A549 (cell line): ENCODE measurements around the gene PLK5. TPM values are rescaled to one million over a fixed set of nuclear protein-coding genes. Genes with fewer than 3 reads are reported as not detected.
A peak's percentile ranks its signal among the peaks of the same experiment; 100 is the strongest.

Experiments
- ATAC-seq, 2 experiments: fragments of 200-7000 bp in 1 of 2; fragments of >200 bp in 1 of 2; cut with Nextera tagmentation in 1 of 2; cut with Tn5 transposase in 1 of 2; 3 replicates each; pipeline versions ENCODE4 v1.8.0 to v1.9.1; 2018 to 2020; ENCODE audit warnings: mild to moderate bottlenecking in 1 of 2, moderate library complexity in 1 of 2
- CTCF ChIA-PET: fragments of 300-600 bp; sonication (Branson Sonifier 250); formaldehyde crosslinking; extraction: SDS; loops from one replicate; lab custom pipeline; 2021; ENCODE audit warnings: antibody characterized with exemption, inconsistent platforms; lab: Yijun Ruan, JAX
- POLR2A ChIA-PET: fragments of 350-600 bp; formaldehyde crosslinking; extraction: SDS; loops from one replicate; lab custom pipeline; 2021; ENCODE audit warnings: antibody characterized with exemption, inconsistent platforms; lab: Yijun Ruan, JAX
- DNase-seq, 2 experiments: peaks; one replicate each; pipeline versions ENCODE4 v3.0.0 to v3.0.0-alpha.2; 2011 to 2016; ENCODE audit warnings: low read depth in 1 of 2, low spot score in 1 of 2
- FAIRE-seq: peaks from 2 replicates; lab custom pipeline; 2011; peaks lifted over from hg19 to GRCh38; lab: Jason Lieb, UNC
- H3K27ac ChIP-seq, 2 experiments: fragments of >200 bp; sonication (Bioruptor Twin); formaldehyde crosslinking; 3 replicates each; pipeline ENCODE4 v1.5.1; 2016 to 2017
- H3K4me1 ChIP-seq: fragments of >200 bp; sonication (Bioruptor Twin); formaldehyde crosslinking; 3 replicates; pipeline ENCODE4 v1.6.1; 2016
- H3K4me2 ChIP-seq: fragments of >200 bp; sonication (Bioruptor Twin); formaldehyde crosslinking; 3 replicates; pipeline ENCODE4 v1.6.1; 2016
- H3K4me3 ChIP-seq: fragments of >200 bp; sonication (Bioruptor Twin); formaldehyde crosslinking; 3 replicates; pipeline ENCODE4 v1.5.1; 2016
- H3K9me3 ChIP-seq: fragments of >200 bp; sonication (Bioruptor Twin); formaldehyde crosslinking; 3 replicates; pipeline ENCODE4 v1.6.1; 2016
- CBX8 ChIP-seq: fragments of 200-600 bp; sonication (generic); IDR thresholded peaks from 2 replicates; pipeline ENCODE4 v1.6.1; 2016
- CTCF ChIP-seq: fragments of >200 bp; sonication (Bioruptor Twin); formaldehyde crosslinking; IDR thresholded peaks from 3 replicates; pipeline ENCODE4 v1.5.1; 2016
- E2F6 ChIP-seq: IDR thresholded peaks from 2 replicates; pipeline ENCODE4 v1.6.1; 2012; ENCODE audit warnings: low read depth, borderline replicate concordance
- ESRRA ChIP-seq: fragments of 150-350 bp; IDR thresholded peaks from 2 replicates; pipeline ENCODE4 v1.6.1; 2014; ENCODE audit warnings: mild to moderate bottlenecking, low read length, borderline replicate concordance
- FOSB ChIP-seq: fragments of 250-450 bp; sonication (Bioruptor Pico); IDR thresholded peaks from 2 replicates; pipeline ENCODE4 v1.5.0; 2020; ENCODE audit warnings: mild to moderate bottlenecking, moderate library complexity
- FOSL2 ChIP-seq, 2 experiments: fragments of 450-650 bp in 1 of 2; fragments of >200 bp in 1 of 2; sonication (Bioruptor Twin) in 1 of 2; formaldehyde crosslinking; IDR thresholded peaks; 2 replicates each; pipeline versions ENCODE4 v1.5.0 to v1.6.1; 2016 to 2020; ENCODE audit warnings: mild to moderate bottlenecking in 1 of 2, moderate library complexity in 1 of 2
- HDAC2 ChIP-seq: fragments of 200-600 bp; sonication (generic); IDR thresholded peaks from 2 replicates; pipeline ENCODE4 v1.6.1; 2016
- HES2 ChIP-seq: fragments of >200 bp; sonication (Bioruptor Twin); formaldehyde crosslinking; IDR thresholded peaks from 2 replicates; pipeline ENCODE4 v1.6.1; 2016
- JUN ChIP-seq, 2 experiments: fragments of >200 bp; sonication (Bioruptor Twin); formaldehyde crosslinking; IDR thresholded peaks; 2 replicates in 1 of 2; 3 replicates in 1 of 2; pipeline ENCODE4 v1.6.1; 2016 to 2017
- KDM5A ChIP-seq: fragments of 200-600 bp; sonication (generic); IDR thresholded peaks from 2 replicates; pipeline ENCODE4 v1.6.1; 2016; ENCODE audit warnings: antibody characterized with exemption, mild to moderate bottlenecking
- MAZ ChIP-seq: fragments of 150-350 bp; IDR thresholded peaks from 2 replicates; pipeline ENCODE4 v1.6.1; 2014; ENCODE audit warnings: antibody characterized with exemption, low read depth, low read length, borderline replicate concordance
- MYC ChIP-seq: IDR thresholded peaks from 2 replicates; pipeline ENCODE4 v1.6.1; 2012; ENCODE audit warnings: mild to moderate bottlenecking, inconsistent platforms, low read length, improper control_type of control experiment, borderline replicate concordance
- NPAS2 ChIP-seq: fragments of 250-450 bp; sonication (Bioruptor Pico); IDR thresholded peaks from 2 replicates; pipeline ENCODE4 v1.8.0; 2022; ENCODE audit warnings: mild to moderate bottlenecking, moderate library complexity, borderline replicate concordance
- RNF2 ChIP-seq: fragments of 200-600 bp; sonication (generic); IDR thresholded peaks from 2 replicates; pipeline ENCODE4 v1.6.1; 2016; ENCODE audit warnings: low read depth, mild to moderate bottlenecking, antibody characterized with exemption, moderate library complexity, borderline replicate concordance
- SMC3 ChIP-seq: fragments of >200 bp; sonication (Bioruptor Twin); formaldehyde crosslinking; IDR thresholded peaks from 3 replicates; pipeline ENCODE4 v1.6.1; 2018; ENCODE audit warnings: inconsistent platforms
- TP53 ChIP-seq: fragments of 250-450 bp; sonication (Bioruptor Pico); IDR thresholded peaks from 2 replicates; pipeline ENCODE4 v1.5.0; 2021; ENCODE audit warnings: mild to moderate bottlenecking, moderate library complexity
- ZNF302 ChIP-seq: fragments of 250-450 bp; sonication (Bioruptor Pico); IDR thresholded peaks from 2 replicates; pipeline ENCODE4 v1.9.0; 2021; ENCODE audit warnings: inconsistent platforms, mild to moderate bottlenecking, moderate library complexity
- ZSCAN20 ChIP-seq: fragments of 250-450 bp; sonication (Bioruptor Pico); IDR thresholded peaks from 2 replicates; pipeline ENCODE4 v1.8.0; 2022; ENCODE audit warnings: mild to moderate bottlenecking, moderate library complexity
- WGBS: methylation state at CpG from one replicate; pipeline ENCODE4 v1.1.6; 2017; ENCODE audit errors: missing lambda C conversion rate; 5-methylcytosine and 5-hydroxymethylcytosine counted together
- polyA plus RNA-seq, 4 experiments: library from polyadenylated mRNA; depleted of rRNA in 3 of 4; stranded (reverse); fragments of >200 nt; fragmentation: RNase III in 1 of 4; extraction: RNeasy Plus Mini Kit Qiagen cat#74134 plus additional on column Dnase treatment in 1 of 4; gene quantifications; 2 replicates in 3 of 4; 3 replicates in 1 of 4; pipeline ENCODE4 v1.2.3, GENCODE V29; 2011 to 2017
- TF ChIP-seq, protein P1 (sequence below): fragments of 450-650 bp; IDR thresholded peaks from 2 replicates; pipeline ENCODE4 v1.6.1; 2014; ENCODE audit warnings: antibody characterized with exemption
- TF ChIP-seq, protein P2 (sequence below): IDR thresholded peaks from 2 replicates; pipeline ENCODE4 v1.6.1; 2012
- TF ChIP-seq, protein P3 (sequence below): fragments of 250-450 bp; sonication (Bioruptor Pico); IDR thresholded peaks from 2 replicates; pipeline ENCODE4 v1.5.0; 2021; ENCODE audit warnings: mild to moderate bottlenecking, moderate library complexity, borderline replicate concordance

The PLK5 gene
- polyA plus RNA-seq, 2 of the 4 experiments (the other 2 are of a cell fraction): not detected

- H3K27ac ChIP-seq: peak overlapping the region; percentile 74 to 84
- no peaks in the 10 kb centered on the region for H3K9me3 ChIP-seq
- ChIA-PET POLR2A (no interaction called here), CTCF (interaction anchor here (0.6 to 2.5 kb wide), 9 partner anchors 8 to 321 kb away, joined by 3 to 9 read pairs (median 4); partner anchors contain the start of genes PCSK4 and REEP6)
- H3K4me1 ChIP-seq: peaks cover 16% of the 10 kb centered on the region; the same call in 2 of the 3 replicates
- peak; percentile 25 to 50 for DNase-seq
- WGBS: 36% methylated on average over 19 of the region's 49 CpGs
- TF ChIP-seq MYC (peak; percentile 62; the same call in 1 of the 2 replicates), E2F6 (peak; percentile 68), TP53 (CRISPR knock-in tag) (no peak), ZNF302 (CRISPR knock-in tag) (no peak), CTCF (peak; percentile 72), NPAS2 (CRISPR knock-in tag) (no peak)
- TF ChIP-seq, protein P1, sequence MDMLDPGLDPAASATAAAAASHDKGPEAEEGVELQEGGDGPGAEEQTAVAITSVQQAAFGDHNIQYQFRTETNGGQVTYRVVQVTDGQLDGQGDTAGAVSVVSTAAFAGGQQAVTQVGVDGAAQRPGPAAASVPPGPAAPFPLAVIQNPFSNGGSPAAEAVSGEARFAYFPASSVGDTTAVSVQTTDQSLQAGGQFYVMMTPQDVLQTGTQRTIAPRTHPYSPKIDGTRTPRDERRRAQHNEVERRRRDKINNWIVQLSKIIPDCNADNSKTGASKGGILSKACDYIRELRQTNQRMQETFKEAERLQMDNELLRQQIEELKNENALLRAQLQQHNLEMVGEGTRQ: 0 out of 2 replicates have a peak, but pooled peaks have one; percentile 12
- TF ChIP-seq, protein P2, sequence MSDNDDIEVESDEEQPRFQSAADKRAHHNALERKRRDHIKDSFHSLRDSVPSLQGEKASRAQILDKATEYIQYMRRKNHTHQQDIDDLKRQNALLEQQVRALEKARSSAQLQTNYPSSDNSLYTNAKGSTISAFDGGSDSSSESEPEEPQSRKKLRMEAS: peak; percentile 80
- no peak for FAIRE-seq
- peak overlapping the region; percentile 33 for H3K4me3 ChIP-seq
- peak; percentile 46 to 64; a peak in 5 of 6 replicates for ATAC-seq
- peak overlapping the region; percentile 89 for H3K4me2 ChIP-seq
Observed at GRCh38 chr19:1503089-1503924, 20.6 kb upstream of the PLK5 start.

DNA sequence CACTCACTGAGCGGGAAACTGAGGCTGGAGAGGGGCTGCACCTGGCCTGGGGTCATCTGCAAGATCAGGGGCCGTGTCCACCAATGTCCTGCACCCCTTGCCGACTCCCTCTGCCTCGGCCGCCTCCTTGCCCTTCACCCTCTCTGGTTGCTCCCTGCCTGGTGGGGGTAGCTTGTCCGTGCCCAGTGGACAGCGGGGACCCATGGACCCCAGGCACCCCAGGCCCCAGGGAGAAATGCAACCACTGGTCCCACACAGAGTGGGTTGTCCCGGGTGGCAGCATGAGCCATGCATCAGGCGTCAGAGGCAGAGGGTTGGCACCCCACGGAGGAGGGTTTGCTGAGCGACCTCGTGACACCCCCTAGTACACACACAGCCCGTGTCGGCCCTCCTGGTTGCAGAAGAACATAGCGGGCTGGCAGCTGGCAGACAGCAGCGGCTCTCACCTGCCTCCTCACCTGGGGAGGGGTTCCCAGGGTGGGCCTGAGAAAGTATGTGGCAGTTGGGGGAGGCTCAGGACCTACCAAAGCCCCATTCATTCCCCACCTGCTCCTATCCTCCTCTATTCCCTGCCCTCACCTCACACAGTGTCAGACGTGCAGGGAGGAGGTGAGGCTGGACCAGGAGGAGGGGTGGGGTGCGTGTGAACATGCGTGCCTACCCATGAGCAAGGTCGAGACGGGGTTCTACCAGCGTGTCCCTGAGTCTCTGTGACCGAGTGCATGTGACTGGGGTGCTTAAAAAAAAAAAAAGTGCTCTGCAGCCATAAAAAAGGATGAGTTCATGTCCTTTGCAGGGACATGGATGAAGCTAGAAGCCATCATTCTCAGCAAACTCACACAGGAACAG is 19.7 kb upstream of the PLK5 start:
- no peak for DNase-seq
- TF ChIP-seq JUN (IDR thresholded peaks at IDR 0.05) (no peak), MAZ (no peak), HES2 (no peak), E2F6 (no peak), HDAC2 (no peak), ZSCAN20 (no peak), FOSL2 (IDR thresholded peaks at IDR 0.05) (no peak), FOSL2 (CRISPR knock-in tag; IDR thresholded peaks at IDR 0.05) (no peak), ZNF302 (CRISPR knock-in tag) (no peak), TP53 (CRISPR knock-in tag) (no peak), RNF2 (no peak), ESRRA (no peak), SMC3 (no peak), FOSB (no peak), KDM5A (no peak), CBX8 (no peak)
- TF ChIP-seq, protein P1: no peak
- TF ChIP-seq, protein P3, sequence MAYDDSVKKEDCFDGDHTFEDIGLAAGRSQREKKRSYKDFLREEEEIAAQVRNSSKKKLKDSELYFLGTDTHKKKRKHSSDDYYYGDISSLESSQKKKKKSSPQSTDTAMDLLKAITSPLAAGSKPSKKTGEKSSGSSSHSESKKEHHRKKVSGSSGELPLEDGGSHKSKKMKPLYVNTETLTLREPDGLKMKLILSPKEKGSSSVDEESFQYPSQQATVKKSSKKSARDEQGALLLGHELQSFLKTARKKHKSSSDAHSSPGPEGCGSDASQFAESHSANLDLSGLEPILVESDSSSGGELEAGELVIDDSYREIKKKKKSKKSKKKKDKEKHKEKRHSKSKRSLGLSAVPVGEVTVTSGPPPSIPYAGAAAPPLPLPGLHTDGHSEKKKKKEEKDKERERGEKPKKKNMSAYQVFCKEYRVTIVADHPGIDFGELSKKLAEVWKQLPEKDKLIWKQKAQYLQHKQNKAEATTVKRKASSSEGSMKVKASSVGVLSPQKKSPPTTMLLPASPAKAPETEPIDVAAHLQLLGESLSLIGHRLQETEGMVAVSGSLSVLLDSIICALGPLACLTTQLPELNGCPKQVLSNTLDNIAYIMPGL (CRISPR knock-in tag): no peak
- no peaks in the 10 kb centered on the region for H3K9me3 ChIP-seq
- no peak for ATAC-seq
- H3K4me2 ChIP-seq: peak overlapping the region; percentile 89; the same call in 2 of the 3 replicates
- POLR2A ChIA-PET: no interaction called here
- FAIRE-seq: no peak
- H3K4me1 ChIP-seq: peaks cover 16% of the 10 kb centered on the region; the same call in 2 of the 3 replicates
- CTCF ChIA-PET: interaction anchor here (0.6 to 2.1 kb wide), 6 partner anchors 10 to 321 kb away, joined by 3 to 7 read pairs (median 4); no protein-coding TSS in a partner anchor
- 69% methylated on average over 17 of the region's 23 CpGs for WGBS
- no peak overlapping the region for H3K4me3 ChIP-seq
- peak overlapping the region in 1 of 2 experiments; percentile 84; a peak in 1 of 6 replicates for H3K27ac ChIP-seq
